BE2C (cell line): ENCODE data around the gene TBC1D23.

Source experiments
- DNase-seq: peaks from one replicate; pipeline ENCODE4 v3.0.0-alpha.2; 2020
- H3K27me3 ChIP-seq: fragments of 250-450 bp; sonication (Bioruptor Pico); 2 replicates; pipeline ENCODE4 v1.5.1; 2020; ENCODE audit warnings: mild to moderate bottlenecking
- H3K36me3 ChIP-seq: fragments of 250-450 bp; sonication (Bioruptor Pico); 2 replicates; pipeline ENCODE4 v1.5.1; 2020; ENCODE audit warnings: mild to moderate bottlenecking
- H3K4me1 ChIP-seq: fragments of 250-450 bp; sonication (Bioruptor Pico); 2 replicates; pipeline ENCODE4 v1.5.1; 2020
- H3K4me3 ChIP-seq: 2 replicates; pipeline ENCODE4 v1.5.1; 2011; ENCODE audit warnings: low read depth, low read length
- H3K9me3 ChIP-seq: fragments of 250-450 bp; sonication (Bioruptor Pico); 2 replicates; pipeline ENCODE4 v1.5.1; 2020
- TF ChIP-seq, protein P1 (sequence below): IDR thresholded peaks from 2 replicates; pipeline ENCODE4 v1.5.1; 2012; ENCODE audit warnings: mild to moderate bottlenecking, low read depth, low read length

Gene TBC1D23

DNA sequence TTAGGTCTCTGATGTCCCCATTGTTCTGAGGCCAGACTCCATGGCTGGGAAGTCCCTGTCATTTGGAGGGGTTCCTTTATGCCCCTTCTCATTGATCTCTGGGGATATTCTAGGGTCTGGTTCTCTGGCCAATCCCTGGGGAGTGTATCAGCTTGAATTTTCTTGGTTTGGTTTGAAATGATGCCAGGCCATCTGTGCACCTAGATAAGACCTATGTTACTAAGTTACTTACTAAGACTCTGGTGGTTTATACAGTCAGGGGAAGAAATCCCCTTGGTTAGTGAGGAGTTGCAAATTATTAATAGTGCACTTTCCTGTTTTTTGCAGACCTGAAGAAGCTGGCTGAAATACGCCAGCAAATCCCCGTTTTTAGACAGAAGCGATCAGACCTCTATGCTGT lies 94.1 kb downstream of the TBC1D23 start:
- Histone ChIP-seq H3K4me1 (peaks cover 7% of the 10 kb centered on the region; the same call in 1 of the 2 replicates), H3K9me3 (no peaks in the 10 kb centered on the region), H3K27me3 (no peaks in the 10 kb centered on the region), H3K36me3 (peaks cover 19% of the 10 kb centered on the region), H3K4me3 (no peak overlapping the region)
- no peak for DNase-seq
- TF ChIP-seq, protein P1, sequence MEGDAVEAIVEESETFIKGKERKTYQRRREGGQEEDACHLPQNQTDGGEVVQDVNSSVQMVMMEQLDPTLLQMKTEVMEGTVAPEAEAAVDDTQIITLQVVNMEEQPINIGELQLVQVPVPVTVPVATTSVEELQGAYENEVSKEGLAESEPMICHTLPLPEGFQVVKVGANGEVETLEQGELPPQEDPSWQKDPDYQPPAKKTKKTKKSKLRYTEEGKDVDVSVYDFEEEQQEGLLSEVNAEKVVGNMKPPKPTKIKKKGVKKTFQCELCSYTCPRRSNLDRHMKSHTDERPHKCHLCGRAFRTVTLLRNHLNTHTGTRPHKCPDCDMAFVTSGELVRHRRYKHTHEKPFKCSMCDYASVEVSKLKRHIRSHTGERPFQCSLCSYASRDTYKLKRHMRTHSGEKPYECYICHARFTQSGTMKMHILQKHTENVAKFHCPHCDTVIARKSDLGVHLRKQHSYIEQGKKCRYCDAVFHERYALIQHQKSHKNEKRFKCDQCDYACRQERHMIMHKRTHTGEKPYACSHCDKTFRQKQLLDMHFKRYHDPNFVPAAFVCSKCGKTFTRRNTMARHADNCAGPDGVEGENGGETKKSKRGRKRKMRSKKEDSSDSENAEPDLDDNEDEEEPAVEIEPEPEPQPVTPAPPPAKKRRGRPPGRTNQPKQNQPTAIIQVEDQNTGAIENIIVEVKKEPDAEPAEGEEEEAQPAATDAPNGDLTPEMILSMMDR: no peak

- H3K4me1 ChIP-seq: peaks cover 7% of the 10 kb centered on the region; the same call in 1 of the 2 replicates
- TF ChIP-seq, protein P1: no peak
- no peak overlapping the region for H3K4me3 ChIP-seq
- peaks cover 27% of the 10 kb centered on the region for H3K36me3 ChIP-seq
- no peaks in the 10 kb centered on the region for H3K27me3 ChIP-seq
- no peaks in the 10 kb centered on the region; the same call in 1 of the 2 replicates for H3K9me3 ChIP-seq
- no peak for DNase-seq
These were observed 97.6 kb downstream of the TBC1D23 start for GRCh38 chr3:100358413-100358812.

DNA sequence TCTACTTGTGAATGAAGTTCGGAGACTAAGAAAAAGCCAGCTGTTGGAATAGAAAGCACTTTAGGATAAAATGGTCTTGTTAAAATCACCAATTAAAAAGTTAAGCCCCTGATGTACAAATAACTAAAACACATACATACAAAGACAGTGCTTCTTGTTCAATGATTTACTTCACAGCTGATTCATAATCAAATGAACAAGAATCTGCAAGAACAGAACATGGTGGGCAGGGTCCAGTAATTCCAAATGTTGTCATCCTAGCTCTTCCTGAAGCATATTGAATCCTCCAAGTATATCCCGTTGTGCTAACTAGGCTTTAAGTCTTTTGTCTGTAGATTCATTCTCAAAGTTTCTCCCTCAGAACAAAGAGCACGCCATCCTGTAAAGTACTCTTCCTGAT lies 98.2 kb downstream of the TBC1D23 start:
- Histone ChIP-seq H3K36me3 (peaks cover 29% of the 10 kb centered on the region), H3K4me1 (peaks cover 7% of the 10 kb centered on the region; the same call in 1 of the 2 replicates), H3K27me3 (no peaks in the 10 kb centered on the region), H3K4me3 (no peak overlapping the region), H3K9me3 (no peaks in the 10 kb centered on the region; the same call in 1 of the 2 replicates)
- no peak for DNase-seq
- TF ChIP-seq, protein P1: no peak

DNA sequence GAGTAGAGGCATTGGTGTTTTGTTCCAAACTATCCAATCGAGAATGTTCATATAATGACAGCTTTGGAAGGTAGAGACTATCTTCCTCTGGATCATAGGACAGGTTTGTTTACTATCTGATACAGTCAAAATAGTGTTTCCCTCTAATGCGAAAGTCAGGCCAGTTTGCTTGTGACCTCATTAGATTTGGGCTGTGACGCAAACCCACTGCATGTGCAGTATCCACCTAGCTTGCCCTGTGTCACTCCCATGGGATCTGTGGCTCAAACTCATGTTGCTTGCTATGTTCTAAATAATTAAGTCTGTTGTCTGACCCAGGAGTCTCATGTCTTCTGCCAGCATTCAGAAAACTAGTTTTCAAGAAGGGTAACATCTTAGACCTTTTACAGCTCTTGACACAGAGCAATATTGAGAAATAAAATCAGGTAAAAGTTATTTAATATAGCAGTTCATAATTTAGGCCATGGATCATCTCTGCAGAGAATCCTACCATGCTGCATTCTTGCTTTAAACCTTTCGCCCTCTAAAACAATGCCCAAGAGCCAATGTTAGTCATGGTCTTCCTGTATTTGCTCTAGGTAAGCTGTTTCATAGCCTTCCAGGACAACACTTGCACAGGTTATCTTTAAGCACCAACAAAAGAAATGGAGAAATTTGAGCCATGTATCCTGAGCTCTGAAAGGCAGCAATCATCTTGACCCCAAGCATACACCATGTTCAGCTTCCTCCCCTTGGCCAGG lies 100.1 kb downstream of the TBC1D23 start:
- TF ChIP-seq, protein P1: no peak
- DNase-seq: no peak
- no peak overlapping the region for H3K4me3 ChIP-seq
- no peaks in the 10 kb centered on the region for H3K27me3 ChIP-seq
- no peaks in the 10 kb centered on the region; the same call in 1 of the 2 replicates for H3K9me3 ChIP-seq
- H3K36me3 ChIP-seq: peaks cover 42% of the 10 kb centered on the region
- no peaks in the 10 kb centered on the region for H3K4me1 ChIP-seq

DNA sequence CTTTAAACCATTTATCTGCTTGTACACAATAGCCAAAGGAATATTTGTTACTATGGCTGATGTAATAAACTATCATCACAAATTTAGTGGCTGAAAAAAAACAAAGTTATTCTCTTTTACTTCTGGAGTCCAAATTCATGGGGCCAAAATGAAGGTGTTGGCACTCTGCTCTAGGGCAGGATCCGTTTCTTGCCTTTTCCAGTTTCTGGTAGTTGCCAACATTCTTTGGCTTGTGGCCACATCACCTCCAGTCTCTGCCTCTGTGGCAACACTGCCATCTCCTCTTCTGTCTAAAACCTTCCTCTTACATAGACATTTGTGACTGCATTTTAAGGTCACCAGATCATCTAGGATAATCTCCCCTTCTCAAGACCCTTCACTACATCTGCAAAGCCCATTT lies 101.1 kb downstream of the TBC1D23 start:
- peaks cover 52% of the 10 kb centered on the region for H3K36me3 ChIP-seq
- H3K4me1 ChIP-seq: no peaks in the 10 kb centered on the region
- no peak for DNase-seq
- H3K9me3 ChIP-seq: no peaks in the 10 kb centered on the region; the same call in 1 of the 2 replicates
- TF ChIP-seq, protein P1: no peak
- H3K27me3 ChIP-seq: no peaks in the 10 kb centered on the region
- H3K4me3 ChIP-seq: no peak overlapping the region

- DNase-seq: no peak
- Histone ChIP-seq H3K27me3 (no peaks in the 10 kb centered on the region), H3K9me3 (no peaks in the 10 kb centered on the region; the same call in 1 of the 2 replicates), H3K4me3 (no peak overlapping the region), H3K36me3 (peaks cover 75% of the 10 kb centered on the region), H3K4me1 (no peaks in the 10 kb centered on the region)
- TF ChIP-seq, protein P1: no peak
These were observed 103.6 kb downstream of the TBC1D23 start for GRCh38 chr3:100364421-100364820.
